ENCODE data around the gene SLC12A3. TPM values are rescaled to one million over a fixed set of nuclear protein-coding genes. Genes with fewer than 3 reads are reported as not detected.

The SLC12A3 gene
- total RNA-seq = under 1 TPM in 1 of 2 donors, not detected in 1; 0.11 TPM
- long read RNA-seq = 0 reads

- intact Hi-C loops (cut with DNase I, micrococcal nuclease) = loop anchor here (5.0 to 10.0 kb wide), 3 partner anchors 80 to 180 kb away; no protein-coding TSS in a partner anchor
- ATAC-seq (no peak), DNase-seq (no peak)
These were observed at the start of gene SLC12A3 for GRCh38 chr16:56864960-56865359. Gene SLC12A3, plus strand, starts transcription at chr16:56865207. Its CDS starts 29 bp downstream, at chr16:56865236.

DNA sequence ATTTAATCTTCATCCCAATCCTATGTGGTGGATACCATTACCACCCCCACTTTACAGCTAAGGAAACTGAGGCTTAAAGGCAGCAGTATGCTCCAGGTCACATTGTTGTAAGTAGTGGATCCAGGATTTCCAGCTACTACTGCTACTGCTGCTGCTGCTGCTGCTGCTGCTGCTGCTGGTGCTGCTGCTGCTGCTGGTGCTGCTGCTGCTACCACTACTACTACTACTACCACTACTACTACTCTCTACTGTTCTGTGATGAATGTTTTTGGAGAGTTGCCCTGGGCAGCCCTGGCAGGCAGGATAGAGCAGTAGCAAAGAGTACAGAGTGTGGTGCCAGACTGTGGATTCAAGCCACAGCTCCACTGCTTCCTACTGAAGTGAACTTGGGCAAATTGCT, 49.3 kb upstream of the SLC12A3 start:
- intact Hi-C loops (cut with DNase I, micrococcal nuclease) = no loop called here
- ATAC-seq (no peak), DNase-seq (peak in 1 of 2 donors; percentile 29)

DNA sequence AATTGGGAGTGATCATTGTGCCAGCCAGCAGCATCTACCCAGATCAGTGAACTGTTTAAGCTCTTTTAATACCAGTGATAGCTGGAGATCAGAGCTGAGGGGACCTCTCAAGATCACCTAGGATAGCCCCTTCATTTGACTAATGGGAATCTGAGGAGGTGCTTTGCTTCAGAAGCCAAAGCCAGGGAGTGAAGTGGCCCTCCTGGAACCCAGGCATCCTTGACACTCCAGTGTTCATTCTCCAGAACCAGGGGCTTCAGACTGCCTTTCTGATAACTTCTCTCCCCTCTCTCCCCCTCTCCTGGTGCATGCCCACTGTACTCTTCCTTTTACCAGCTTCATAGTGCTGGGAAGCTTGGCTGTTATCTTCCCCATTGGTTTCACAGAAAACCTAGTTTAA, 48.0 kb upstream of the SLC12A3 start:
- intact Hi-C loops (cut with DNase I, micrococcal nuclease) = no loop called here
- DNase-seq (no peak), ATAC-seq (no peak)

- DNase-seq = no peak
- ATAC-seq = no peak
- intact Hi-C loops (cut with DNase I, micrococcal nuclease) = no loop called here
These were observed 47.1 kb upstream of the SLC12A3 start for GRCh38 chr16:56817938-56818337.

- intact Hi-C loops (cut with DNase I, micrococcal nuclease) = no loop called here
- DNase-seq (no peak), ATAC-seq (no peak)
These were observed 41.8 kb upstream of the SLC12A3 start for GRCh38 chr16:56823081-56823733.

DNA sequence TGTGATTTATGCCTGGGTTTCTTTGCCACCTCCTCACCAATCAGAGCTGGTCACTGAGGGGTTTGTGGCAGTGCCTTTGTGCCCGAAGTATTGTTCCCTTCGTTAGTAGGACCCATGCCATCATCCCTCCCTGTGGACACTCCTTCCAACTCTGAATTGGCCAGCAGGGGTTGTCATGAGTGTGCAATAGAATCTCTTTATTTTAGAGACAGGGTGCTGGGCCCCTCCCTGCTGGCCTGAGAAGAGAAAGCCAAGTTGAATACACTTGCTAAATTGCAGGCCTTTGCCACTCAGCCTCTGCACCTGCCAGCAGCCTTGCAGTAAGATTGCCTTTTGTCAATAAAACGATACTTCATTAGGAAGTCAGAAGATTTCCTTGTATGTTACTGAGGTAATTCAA, 40.7 kb upstream of the SLC12A3 start:
- peak; percentile 97 for ATAC-seq
- intact Hi-C loops (cut with DNase I, micrococcal nuclease) = no loop called here
- DNase-seq = peak; percentile 60 to 62

GRCh38 chr16:56824804-56825203, 40.2 kb upstream of the SLC12A3 start:
- DNase-seq (no peak), ATAC-seq (no peak)
- intact Hi-C loops (cut with DNase I, micrococcal nuclease) = no loop called here

- ATAC-seq (no peak), DNase-seq (no peak)
- intact Hi-C loops (cut with DNase I, micrococcal nuclease) = no loop called here
These were observed 39.2 kb upstream of the SLC12A3 start for GRCh38 chr16:56825826-56826225.

GRCh38 chr16:56828647-56829046, 36.4 kb upstream of the SLC12A3 start:
- DNase-seq (no peak), ATAC-seq (no peak)
- intact Hi-C loops (cut with DNase I, micrococcal nuclease) = no loop called here

GRCh38 chr16:56830669-56831068, 34.3 kb upstream of the SLC12A3 start:
- ATAC-seq (no peak), DNase-seq (no peak)
- intact Hi-C loops (cut with DNase I, micrococcal nuclease) = no loop called here

GRCh38 chr16:56832768-56833167, 32.2 kb upstream of the SLC12A3 start:
- intact Hi-C loops (cut with DNase I, micrococcal nuclease) = no loop called here
- no peak for DNase-seq
- no peak for ATAC-seq

DNA sequence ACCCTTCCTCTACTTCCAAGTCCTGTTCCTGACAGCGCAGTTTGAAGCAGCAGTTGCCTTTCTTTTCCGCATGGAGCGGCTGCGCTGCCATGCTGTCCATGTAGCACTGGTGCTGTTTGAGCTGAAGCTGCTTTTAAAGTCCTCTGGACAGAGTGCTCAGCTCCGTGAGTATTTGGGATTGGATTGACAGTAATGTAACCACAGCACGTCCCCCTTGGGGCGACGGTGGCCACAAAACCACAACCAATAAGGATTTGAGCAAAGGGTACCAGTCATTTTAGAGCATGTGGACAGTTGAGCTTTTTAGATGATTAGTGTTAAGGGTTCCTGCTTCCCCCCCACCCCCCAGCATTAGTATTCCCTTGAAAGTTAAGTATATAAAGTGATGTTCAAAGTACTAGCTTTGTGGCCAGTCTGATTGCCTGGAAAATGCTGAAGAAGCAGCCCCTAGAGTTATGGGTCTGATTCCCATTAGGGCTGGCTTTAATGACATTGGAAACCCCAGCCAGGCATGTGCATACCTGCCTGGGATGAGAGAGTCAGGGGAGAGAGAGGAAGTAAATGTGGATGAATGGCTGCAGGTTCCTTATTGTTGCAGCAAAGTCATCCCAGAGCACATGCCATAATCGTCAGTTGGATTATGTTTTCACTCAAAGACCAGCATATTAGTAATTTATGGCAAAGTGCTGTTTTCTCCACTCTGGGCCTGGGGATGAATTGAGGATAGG, 31.6 kb upstream of the SLC12A3 start:
- ATAC-seq (no peak), DNase-seq (no peak)

DNA sequence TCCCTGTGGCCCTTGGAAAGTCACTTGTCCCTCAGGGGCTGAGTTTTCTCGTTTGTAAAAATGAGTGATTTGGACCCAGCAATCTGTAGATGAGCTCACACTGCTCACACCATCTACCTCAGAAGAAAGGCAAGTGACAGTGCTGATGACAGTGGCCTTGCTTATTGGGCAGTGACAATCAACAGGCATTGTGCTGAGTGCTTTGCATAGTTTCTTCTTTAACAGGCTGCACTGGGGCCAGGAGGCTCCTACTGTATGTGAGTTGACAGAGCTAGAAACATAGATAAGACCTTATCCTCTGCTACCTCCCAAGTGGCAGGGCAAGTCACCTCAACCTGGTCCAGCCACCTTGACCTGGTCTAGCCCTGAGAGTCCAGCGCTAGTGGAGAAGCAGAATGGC, 29.7 kb upstream of the SLC12A3 start:
- no peak for ATAC-seq
- DNase-seq = no peak
- intact Hi-C loops (cut with DNase I, micrococcal nuclease) = no loop called here

More for the DNA sequence above, 31.6 kb upstream of the SLC12A3 start:
- intact Hi-C loops (cut with DNase I, micrococcal nuclease) = no loop called here

- no peak for DNase-seq
- no peak for ATAC-seq
- intact Hi-C loops (cut with DNase I, micrococcal nuclease) = no loop called here
These were observed 28.4 kb upstream of the SLC12A3 start for GRCh38 chr16:56836410-56837230.

DNA sequence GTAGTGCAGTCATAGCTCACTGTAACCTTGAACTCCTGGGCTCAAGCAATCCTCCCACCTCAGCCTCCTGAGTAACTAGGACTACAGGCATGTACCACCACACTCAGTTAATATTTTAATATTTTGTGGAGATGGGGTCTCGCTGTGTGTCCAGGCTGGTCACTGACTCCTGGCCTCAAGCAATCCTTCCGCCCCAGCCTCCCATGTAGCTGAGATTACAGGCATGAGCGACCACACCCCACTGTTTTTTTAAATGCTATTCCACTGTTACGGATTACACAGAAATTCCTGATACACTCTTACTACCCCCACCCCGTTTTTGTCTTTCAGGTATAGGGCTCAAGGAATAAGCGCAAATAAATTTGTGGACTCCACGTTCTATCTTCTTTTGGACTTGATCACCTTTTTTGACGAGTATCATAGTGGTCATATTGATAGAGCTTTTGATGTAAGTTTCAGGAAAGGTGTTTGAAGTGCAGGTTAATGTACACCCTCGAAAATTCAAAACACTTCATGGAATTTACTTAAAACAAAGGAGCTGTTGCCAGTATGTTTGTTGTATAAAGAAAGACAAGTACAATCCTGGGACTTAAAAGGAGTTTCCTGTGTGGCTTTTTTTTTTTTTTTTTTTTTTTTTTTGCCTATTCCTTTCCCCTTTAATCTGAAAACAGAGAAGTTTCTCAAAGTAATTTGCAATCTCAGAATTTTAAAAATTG, 26.2 kb upstream of the SLC12A3 start:
- ATAC-seq = no peak
- no peak for DNase-seq
- intact Hi-C loops (cut with DNase I, micrococcal nuclease) = no loop called here

DNA sequence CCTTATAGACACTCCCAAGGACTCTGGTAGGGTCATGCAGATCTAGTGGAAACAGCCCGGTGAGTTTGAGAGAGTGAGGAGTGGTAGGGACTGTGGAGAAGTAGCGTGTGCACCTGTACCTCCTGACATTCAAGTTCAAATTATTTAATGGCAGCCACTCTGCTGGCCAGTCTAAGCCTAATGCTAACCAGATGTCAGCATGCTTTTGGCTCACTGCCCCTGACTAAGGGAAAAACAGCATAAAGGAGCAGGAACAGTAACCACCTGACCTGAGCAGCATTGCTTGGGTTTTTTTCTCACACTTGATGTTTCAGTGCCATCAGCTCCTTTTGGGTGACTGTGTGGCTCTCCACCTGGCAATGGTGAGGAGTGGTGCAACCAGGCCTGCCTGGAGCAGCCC, 23.8 kb upstream of the SLC12A3 start:
- DNase-seq (no peak), ATAC-seq (no peak)
- intact Hi-C loops (cut with DNase I, micrococcal nuclease) = no loop called here

DNA sequence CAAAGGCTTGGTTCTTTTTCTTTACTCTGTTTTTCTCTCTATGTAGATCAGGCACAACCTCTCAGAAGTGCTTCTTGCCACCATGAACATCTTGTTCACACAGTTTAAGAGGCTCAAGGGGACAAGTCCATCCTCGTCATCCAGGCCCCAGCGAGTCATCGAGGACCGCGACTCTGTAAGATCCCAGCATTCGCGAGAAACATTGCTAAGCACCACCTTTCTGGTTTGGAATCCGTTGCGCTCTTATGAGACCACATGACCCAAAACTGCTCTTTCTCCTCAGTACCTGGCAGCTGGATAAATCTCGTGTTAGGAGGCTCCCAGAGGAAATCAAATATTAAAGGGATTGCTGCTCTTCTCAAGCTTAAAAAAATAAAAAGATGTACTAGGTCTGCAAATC, 23.3 kb upstream of the SLC12A3 start:
- ATAC-seq = no peak
- no peak for DNase-seq
- intact Hi-C loops (cut with DNase I, micrococcal nuclease) = no loop called here

DNA sequence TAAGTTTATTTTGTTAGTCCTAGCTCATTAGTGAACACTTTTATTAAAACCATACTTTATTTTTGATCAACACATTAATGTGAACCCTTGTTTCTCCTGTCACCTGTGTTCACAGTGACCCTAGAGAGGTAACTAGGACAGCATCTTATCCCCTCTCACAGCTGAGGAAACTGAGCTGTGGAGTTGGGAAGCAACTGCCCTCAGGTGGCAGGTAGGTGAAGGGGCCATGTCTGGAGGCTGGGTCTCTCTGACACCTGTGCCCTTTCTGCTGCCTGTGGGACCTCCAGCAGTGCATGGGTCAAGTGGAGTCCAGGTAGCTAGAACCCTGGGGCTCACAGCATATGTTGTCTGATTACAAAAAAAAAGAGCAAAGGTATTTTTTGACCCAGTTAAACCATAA, 22.9 kb upstream of the SLC12A3 start:
- ATAC-seq (no peak), DNase-seq (no peak)
- intact Hi-C loops (cut with DNase I, micrococcal nuclease) = no loop called here

DNA sequence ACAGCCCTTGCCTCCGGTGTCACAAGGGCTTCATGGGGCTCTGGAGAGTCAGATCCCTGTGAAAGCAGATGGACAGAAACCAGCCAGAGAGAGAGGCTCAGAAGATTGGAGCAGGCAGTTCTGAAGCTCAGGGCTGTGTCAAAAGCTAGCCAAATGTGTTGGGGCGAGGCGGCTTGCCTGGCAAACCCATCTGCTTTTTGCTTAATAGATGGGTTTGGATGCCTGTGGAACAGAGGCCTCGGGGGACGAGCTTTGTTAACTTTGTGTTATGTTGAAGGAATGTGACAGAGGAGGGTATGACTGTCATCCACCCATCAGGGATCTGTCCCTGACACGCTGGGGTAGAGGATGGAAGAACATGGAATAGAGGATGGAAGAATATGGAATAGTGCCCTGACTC, 21.0 kb upstream of the SLC12A3 start:
- intact Hi-C loops (cut with DNase I, micrococcal nuclease) = no loop called here
- ATAC-seq = no peak
- DNase-seq = no peak

All from left colon (tissue), 2 donors.